OCI-LY1 (cell line): Measurements from ENCODE around the gene DNHD1.

Source experiments
- CTCF ChIP-seq: fragments of 200-600 bp; sonication (generic), shearing (Covaris generic); IDR thresholded peaks from 2 replicates; pipeline ENCODE4 v1.5.1; 2017; ENCODE audit warnings: mild to moderate bottlenecking, antibody characterized with exemption, low read length, moderate library complexity, mixed read lengths
- EZH2 ChIP-seq: fragments of 200-600 bp; sonication (generic), shearing (Covaris generic); IDR thresholded peaks from 2 replicates; pipeline ENCODE4 v1.8.0; 2017; ENCODE audit warnings: borderline replicate concordance, mixed run types, mild to moderate bottlenecking, antibody characterized with exemption, low read length, moderate library complexity, mixed read lengths

GRCh38 chr11:6604790-6605189 is 107.7 kb downstream of the DNHD1 start:
- TF ChIP-seq CTCF (no peak), EZH2 (no peak)
